ENCODE data around the gene OR10A6. TPM values are rescaled to one million over a fixed set of nuclear protein-coding genes. Genes with fewer than 3 reads are reported as not detected.

Gene OR10A6
- total RNA-seq, 4 donors from 2014 or later = not detected

- Histone ChIP-seq H3K4me3 (no peak overlapping the region), H3K27ac (no peak overlapping the region), H3K9me3 (no peaks in the 10 kb centered on the region), H3K27me3 (peaks cover 16% of the 10 kb centered on the region), H3K36me3 (no peaks in the 10 kb centered on the region), H3K4me1 (peaks cover 5 to 20% (median 7%) of the 10 kb centered on the region in 4 donors)
- 58 to 69% methylated on average over 4 to 6 of the region's 6 CpGs for WGBS, 2 donors (ENCODE audit: low coverage in 1 of 2)
- in situ Hi-C loops (cut with MboI; ENCODE audit: low pct_ligation_motif_present in 1 of 4, low pct_unique_long_range_greater_than_20kb in 1 of 4, low sequenced_read_pairs in 3 of 4) (loop anchor here in 3 of 4 donors (5.0 to 25.0 kb wide), 3 partner anchors 93 to 195 kb away; partner anchors contain the start of genes EIF3F (in 3 of the 3) and TUB (in 1 of the 3)), intact Hi-C loops (cut with DNase I; ENCODE audit: low total_unique reads) (loop anchor here (5.0 kb wide), 1 partner anchor 95 kb away; the partner anchor contains the start of gene EIF3F)
- TF ChIP-seq EP300 (IDR thresholded peaks at IDR 0.05; ENCODE audit: low read depth) (no peak), POLR2AphosphoS5 (IDR thresholded peaks at IDR 0.05) (no peak), CTCF (IDR thresholded peaks at IDR 0.05) (no peak), POLR2A (IDR thresholded peaks at IDR 0.05) (no peak)
- no peak for DNase-seq
Measured at GRCh38 chr11:7892059-7892699, 38.9 kb downstream of the OR10A6 start.

- peaks cover 24% of the 10 kb centered on the region for H3K27me3 ChIP-seq
- DNase-seq = no peak
- 19 to 26% methylated on average over 4 to 6 of the region's 6 CpGs for WGBS, 2 donors (ENCODE audit: low coverage in 1 of 2)
- no peak for TF ChIP-seq CTCF (IDR thresholded peaks at IDR 0.05)
- no peak for TF ChIP-seq POLR2AphosphoS5 (IDR thresholded peaks at IDR 0.05)
- TF ChIP-seq POLR2A (IDR thresholded peaks at IDR 0.05) = no peak
- no peak for TF ChIP-seq EP300 (IDR thresholded peaks at IDR 0.05; ENCODE audit: low read depth)
- H3K9me3 ChIP-seq = no peaks in the 10 kb centered on the region
- no peak overlapping the region for H3K4me3 ChIP-seq
- intact Hi-C loops (cut with DNase I; ENCODE audit: low total_unique reads) (loop anchor here (5.0 kb wide), 1 partner anchor 97 kb away; the partner anchor contains the start of gene EIF3F), in situ Hi-C loops (cut with MboI; ENCODE audit: low pct_ligation_motif_present in 1 of 4, low pct_unique_long_range_greater_than_20kb in 1 of 4, low sequenced_read_pairs in 3 of 4) (loop anchor here in 3 of 4 donors (5.0 to 25.0 kb wide), 3 partner anchors 94 to 197 kb away; partner anchors contain the start of genes EIF3F (in 3 of the 3) and TUB (in 1 of the 3))
- H3K4me1 ChIP-seq = peaks cover 5 to 20% (median 7%) of the 10 kb centered on the region in 4 donors
- H3K36me3 ChIP-seq = no peaks in the 10 kb centered on the region
- no peak overlapping the region for H3K27ac ChIP-seq
Measured at GRCh38 chr11:7890417-7891172, 40.5 kb downstream of the OR10A6 start.

GRCh38 chr11:7889985-7890384, 41.1 kb downstream of the OR10A6 start:
- no peak for TF ChIP-seq POLR2AphosphoS5 (IDR thresholded peaks at IDR 0.05)
- TF ChIP-seq CTCF (IDR thresholded peaks at IDR 0.05) = no peak
- TF ChIP-seq EP300 (IDR thresholded peaks at IDR 0.05; ENCODE audit: low read depth) = no peak
- no peak for TF ChIP-seq POLR2A (IDR thresholded peaks at IDR 0.05)
- intact Hi-C loops (cut with DNase I; ENCODE audit: low total_unique reads) (loop anchor here (5.0 kb wide), 1 partner anchor 97 kb away; the partner anchor contains the start of gene EIF3F), in situ Hi-C loops (cut with MboI; ENCODE audit: low pct_ligation_motif_present in 1 of 4, low pct_unique_long_range_greater_than_20kb in 1 of 4, low sequenced_read_pairs in 3 of 4) (loop anchor here in 3 of 4 donors (5.0 to 25.0 kb wide), 3 partner anchors 95 to 197 kb away; partner anchors contain the start of genes EIF3F (in 3 of the 3) and TUB (in 1 of the 3))
- Histone ChIP-seq H3K36me3 (no peaks in the 10 kb centered on the region), H3K27me3 (peaks cover 24% of the 10 kb centered on the region), H3K27ac (no peak overlapping the region), H3K4me3 (no peak overlapping the region), H3K9me3 (no peaks in the 10 kb centered on the region), H3K4me1 (peaks cover 5 to 18% (median 7%) of the 10 kb centered on the region in 4 donors)
- WGBS, 2 donors (ENCODE audit: low coverage in 1 of 2) = 50 to 54% methylated on average over 1 to 5 of the region's 5 CpGs
- no peak for DNase-seq

GRCh38 chr11:7882860-7883259, 48.2 kb downstream of the OR10A6 start:
- Histone ChIP-seq H3K4me1 (no peaks in the 10 kb centered on the region), H3K27ac (no peak overlapping the region), H3K9me3 (no peaks in the 10 kb centered on the region), H3K4me3 (no peak overlapping the region), H3K27me3 (peaks cover 8% of the 10 kb centered on the region), H3K36me3 (no peaks in the 10 kb centered on the region)
- TF ChIP-seq POLR2AphosphoS5 (IDR thresholded peaks at IDR 0.05) (no peak), CTCF (IDR thresholded peaks at IDR 0.05) (no peak), EP300 (IDR thresholded peaks at IDR 0.05; ENCODE audit: low read depth) (no peak), POLR2A (IDR thresholded peaks at IDR 0.05) (no peak)
- DNase-seq = no peak
- in situ Hi-C loops (cut with MboI; ENCODE audit: low pct_ligation_motif_present in 1 of 4, low pct_unique_long_range_greater_than_20kb in 1 of 4, low sequenced_read_pairs in 3 of 4) = loop anchor here in 1 of 4 donors (25.0 kb wide), 1 partner anchor 204 kb away; the partner anchor contains the start of gene TUB
- intact Hi-C loops (cut with DNase I; ENCODE audit: low total_unique reads) = no loop called here
- 61% methylated on average over 3 of the region's 3 CpGs; no CpG with 5 or more reads in 1 of the 2 donors for WGBS, 2 donors (ENCODE audit: low coverage in 1 of 2)

Data from transverse colon (tissue), 4 donors.